GM12891 (cell line): Measurements from ENCODE around the gene SPSB4.

Experiments
- PAX5 ChIP-seq: IDR thresholded peaks from 2 replicates; pipeline ENCODE4 v1.6.1; 2011; ENCODE audit warnings: low read length, moderate library complexity, mild to moderate bottlenecking; ENCODE audit not compliant: insufficient read depth, severe bottlenecking
- POLR2A ChIP-seq: IDR thresholded peaks from 2 replicates; pipeline ENCODE4 v1.6.1; 2011; ENCODE audit warnings: low read depth, low read length, control low read depth
- POLR2AphosphoS5 ChIP-seq: IDR thresholded peaks from 2 replicates; pipeline ENCODE4 v1.6.1; 2011; ENCODE audit warnings: low read depth, low read length, control low read depth
- TAF1 ChIP-seq: IDR thresholded peaks from 2 replicates; pipeline ENCODE4 v1.6.1; 2011; ENCODE audit warnings: low read depth, low read length, control low read depth

GRCh38 chr3:141020143-141020830 is 30.9 kb upstream of the SPSB4 start:
- TF ChIP-seq POLR2A (no peak), PAX5 (no peak), TAF1 (no peak), POLR2AphosphoS5 (no peak)
